Stimulated activated CD8-positive, alpha-beta memory T cell treated with anti-CD3 and anti-CD28 coated beads, Interleukin-12 subunit alpha, Interleukin-12 subunit beta, amount 100 ng/mL, for 4 hours (primary cell): ENCODE data around the gene SOBP.
"Not testable (repeated sequence)": the region's sequence is repeated elsewhere in the genome, so short reads cannot be mapped to it uniquely, and the experiment has no call there.

Experiments used
- DNase-seq: peaks from one replicate; pipeline ENCODE4 v3.0.0-alpha.2; 2020; ENCODE audit warnings: low read depth

The SOBP gene

DNA sequence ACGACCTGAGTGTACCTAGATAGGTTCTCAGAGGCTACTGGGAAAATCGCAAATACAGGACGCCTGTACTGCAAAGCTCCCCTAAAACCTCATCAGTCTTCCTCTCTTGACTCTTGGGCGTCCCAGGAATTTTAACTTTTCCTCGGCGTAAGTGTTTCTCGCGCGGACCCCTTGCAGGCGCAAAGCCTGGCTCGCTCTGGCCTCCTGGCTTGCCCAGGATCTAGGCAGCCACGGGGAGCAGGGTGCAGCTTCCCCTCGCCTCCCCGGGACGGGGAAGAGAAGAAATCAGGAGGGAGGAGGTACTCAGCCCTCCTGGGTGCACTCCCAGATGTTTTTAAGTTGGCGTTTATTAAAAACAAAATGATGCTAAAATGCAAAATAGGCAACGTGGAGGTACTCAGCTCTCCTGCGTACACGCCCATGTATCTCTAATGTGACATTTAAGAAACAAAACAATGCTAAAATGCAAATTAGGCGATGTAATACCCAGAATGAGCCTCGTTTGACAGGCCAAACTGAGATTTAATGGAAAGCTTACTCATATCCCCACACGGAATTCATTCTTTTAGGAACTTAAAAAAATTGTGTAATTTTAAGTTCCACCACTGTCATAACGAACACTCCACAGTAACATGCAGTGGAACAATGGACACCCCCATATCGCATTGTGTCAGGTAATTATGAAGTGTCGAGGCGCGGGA lies 1.6 kb upstream of the SOBP start:
- DNase-seq: no peak

DNA sequence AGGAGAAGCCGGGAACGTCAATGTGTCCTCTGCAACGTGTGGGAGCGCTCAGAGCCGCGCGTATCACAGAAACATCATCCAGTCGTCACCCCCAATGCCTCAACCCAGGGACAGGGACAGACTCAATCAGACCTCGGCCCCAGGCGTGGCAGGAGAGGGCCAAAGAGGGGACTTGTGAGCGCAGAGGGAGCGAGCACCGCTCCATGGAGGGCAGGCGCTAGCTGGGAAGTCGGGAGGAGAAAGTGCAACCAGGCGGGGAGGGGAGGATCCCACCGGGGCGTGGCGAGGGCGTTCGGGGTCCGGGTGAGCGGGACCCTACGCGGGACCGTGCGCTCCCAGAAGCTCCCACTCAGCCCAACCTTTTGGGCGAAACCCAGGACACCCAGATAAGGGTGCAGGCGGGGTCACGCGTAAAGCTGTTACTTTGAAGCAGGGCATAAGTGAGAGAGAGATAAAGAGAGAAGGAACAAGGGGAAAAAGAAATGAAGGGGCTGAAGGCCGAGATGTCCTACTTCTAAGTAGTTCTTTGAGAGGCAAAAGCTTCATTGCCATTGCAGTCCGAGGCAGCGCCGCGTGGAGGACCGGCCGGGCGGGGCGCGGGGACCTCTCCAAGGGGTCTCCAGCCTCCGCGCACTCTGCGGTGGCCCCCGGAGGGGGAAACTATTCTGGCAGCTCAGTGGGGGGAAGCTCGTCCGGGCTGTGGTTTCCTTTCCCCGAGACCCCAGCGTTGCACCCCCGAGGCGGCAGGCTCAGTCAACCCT lies 862 bp upstream of the SOBP start:
- no peak for DNase-seq

DNA sequence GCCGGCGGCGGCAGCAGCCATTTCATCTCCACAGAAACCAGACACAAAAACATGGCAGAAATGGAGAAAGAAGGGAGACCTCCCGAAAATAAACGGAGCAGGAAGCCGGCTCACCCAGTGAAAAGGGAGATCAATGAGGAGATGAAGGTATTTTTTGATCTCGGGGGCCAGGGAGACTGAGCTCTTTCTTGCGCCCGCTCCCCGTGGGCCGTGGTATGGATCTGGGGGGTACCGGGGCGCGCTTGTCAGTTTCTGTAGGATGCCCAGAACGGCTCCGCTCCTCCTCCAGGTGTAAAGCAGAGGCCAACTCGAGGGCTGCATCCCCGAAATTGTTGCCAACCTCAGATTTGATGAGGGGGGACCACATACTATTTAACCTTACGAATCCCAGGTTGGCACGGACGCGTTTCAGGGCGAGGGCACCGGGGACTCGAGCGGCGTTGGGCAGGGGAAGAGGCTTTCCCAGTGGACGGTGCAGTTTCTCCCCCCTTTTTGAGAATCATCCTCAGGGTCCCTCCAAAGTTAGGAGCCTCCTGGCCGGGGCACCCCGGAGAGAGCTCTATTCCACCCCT lies 735 bp downstream of the SOBP start:
- no peak for DNase-seq

DNA sequence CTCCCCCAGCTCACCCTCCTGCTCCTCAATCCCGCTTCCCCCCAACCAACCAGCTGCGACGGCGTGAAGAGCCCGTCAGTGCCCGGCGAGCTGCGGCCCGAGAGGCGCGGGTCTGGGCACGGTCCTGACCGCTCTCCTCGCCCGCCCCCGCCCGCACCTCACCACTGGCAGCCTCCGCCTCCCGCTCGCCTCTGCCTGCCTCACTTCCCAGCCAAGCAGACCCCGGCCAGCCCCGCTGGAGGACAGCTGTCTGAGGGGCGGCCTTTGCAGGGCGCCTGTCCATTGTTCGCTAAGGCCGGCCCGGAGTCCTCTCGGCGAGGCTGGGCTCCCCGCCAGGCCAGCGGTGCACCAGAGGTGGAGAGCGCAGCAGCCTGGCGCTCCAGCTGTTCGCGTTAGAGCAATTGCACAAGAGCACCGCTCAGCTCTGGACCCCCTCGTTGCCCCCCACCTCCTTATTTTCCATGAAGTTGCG lies 1.3 kb downstream of the SOBP start:
- no peak for DNase-seq

DNA sequence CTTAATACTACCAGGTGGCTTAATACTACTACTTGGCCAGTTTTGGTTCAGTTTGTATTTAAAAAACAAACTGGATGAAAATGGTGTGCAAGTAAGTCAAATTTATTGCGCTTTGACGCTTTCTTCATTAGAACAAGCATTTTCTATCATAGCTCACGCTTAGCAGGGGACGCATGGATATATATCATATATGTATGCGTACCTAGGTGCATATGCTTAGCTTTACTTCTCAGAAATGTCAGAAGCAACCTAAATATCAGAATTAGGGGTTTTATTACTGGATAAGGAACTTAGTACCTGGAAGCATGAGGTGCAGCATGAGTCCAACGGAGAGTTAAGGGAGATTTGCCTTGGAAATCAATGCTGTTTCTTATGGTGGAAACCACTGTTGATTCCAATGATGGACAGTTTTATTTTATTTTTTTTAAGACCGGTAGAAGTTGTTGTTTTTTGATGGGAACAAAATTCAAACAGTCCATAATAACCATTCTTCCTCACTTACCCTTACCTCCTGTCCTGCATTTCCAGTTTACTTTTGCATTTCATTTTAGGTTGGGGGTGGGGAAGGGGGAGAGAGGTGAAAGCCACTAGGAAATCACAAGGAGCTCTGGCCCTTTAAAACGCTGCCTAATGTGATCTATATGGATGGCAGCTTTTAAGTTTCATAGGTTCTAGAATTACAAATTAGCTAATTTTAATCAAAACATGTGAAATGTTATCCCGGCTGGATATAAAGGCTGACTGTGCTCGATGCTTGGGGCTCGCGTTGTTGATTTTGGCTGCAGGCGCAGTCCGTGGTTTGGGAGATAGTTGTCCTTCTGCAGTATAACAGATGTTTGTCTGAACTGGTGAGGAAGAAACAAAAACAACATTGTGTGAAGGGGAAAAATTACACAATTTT lies 2.1 kb downstream of the SOBP start:
- DNase-seq: no peak

DNA sequence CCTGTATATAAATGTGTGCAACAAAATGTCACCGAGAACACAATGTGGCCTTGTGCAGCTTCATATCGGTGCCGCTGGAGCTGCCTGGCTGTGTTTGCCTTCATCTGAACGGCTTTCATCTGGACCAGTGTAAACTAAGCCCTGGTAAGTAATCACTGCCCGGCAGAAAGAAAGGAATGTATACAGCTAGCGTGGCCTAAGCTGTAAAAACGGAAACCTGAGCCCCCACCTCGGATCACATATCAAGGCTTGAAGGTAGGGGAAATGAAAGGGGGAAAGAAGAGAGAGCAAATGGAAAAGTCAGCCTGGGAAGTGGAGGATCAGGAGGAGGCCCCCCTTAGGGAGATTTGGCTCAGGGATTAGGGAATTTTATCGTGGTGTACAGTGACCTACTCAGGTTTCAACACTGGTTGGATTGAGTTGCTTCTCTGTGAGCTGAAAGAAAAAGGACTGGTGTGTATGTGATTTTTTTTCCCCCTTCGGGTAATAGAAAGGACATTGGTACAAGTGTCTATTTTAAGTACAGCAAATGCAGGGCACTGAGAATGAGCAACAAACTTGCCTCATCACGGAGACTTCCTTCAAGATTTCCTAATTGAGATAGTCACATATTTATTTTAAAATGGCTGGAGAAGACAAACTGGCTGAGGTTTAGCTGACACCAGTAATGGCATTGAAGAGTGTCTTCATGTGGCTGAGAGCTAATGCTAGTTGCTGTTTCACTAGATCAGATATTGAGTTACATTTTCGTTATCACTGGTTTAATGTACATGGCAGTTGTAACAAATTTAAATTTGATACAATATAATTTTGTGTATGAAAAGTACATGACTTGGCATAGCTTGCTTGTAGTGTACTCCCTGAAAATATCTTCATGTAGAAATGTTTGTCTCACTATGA lies 3.5 kb downstream of the SOBP start:
- no peak for DNase-seq

DNA sequence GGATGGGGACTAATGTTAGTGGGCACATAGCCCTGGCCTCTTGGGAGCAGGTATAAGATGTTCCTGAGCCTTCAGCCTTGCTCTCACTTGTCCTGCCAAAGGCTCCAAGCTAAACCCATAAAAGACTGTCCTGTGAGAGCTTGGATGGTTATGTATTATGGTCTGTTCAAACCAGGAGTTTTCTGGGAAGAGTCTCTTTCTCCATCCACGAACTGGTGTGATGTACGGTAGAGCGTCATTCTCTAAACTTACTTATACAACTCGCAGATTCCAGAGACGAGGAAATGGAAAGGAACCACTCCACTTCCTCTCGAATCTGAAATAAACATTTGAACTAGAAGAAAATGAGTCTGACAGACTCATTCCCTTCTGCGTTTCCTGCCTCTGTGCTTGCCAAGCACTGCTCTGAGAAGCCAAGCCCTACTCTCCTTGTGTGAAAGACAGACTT lies 5.3 kb downstream of the SOBP start:
- DNase-seq: no peak

DNA sequence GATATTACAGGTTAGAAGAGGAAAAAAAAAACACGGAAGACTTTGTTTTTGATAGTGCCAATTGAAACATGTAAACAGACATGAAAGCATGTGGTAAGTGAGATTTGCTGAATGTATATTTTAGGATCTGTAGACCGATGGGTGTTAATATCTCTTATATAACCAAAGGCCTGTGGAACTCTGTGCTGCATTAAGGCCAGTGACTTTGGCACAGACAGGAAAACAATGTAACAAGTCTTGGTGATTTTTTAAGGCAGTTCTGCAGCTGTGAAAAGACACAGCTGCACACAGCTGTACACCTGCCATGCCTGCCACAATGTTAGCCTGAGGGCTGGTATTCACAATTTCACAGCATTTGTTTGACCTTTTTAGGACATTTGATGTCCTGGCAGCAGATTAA lies 6.1 kb downstream of the SOBP start:
- DNase-seq: no peak

DNA sequence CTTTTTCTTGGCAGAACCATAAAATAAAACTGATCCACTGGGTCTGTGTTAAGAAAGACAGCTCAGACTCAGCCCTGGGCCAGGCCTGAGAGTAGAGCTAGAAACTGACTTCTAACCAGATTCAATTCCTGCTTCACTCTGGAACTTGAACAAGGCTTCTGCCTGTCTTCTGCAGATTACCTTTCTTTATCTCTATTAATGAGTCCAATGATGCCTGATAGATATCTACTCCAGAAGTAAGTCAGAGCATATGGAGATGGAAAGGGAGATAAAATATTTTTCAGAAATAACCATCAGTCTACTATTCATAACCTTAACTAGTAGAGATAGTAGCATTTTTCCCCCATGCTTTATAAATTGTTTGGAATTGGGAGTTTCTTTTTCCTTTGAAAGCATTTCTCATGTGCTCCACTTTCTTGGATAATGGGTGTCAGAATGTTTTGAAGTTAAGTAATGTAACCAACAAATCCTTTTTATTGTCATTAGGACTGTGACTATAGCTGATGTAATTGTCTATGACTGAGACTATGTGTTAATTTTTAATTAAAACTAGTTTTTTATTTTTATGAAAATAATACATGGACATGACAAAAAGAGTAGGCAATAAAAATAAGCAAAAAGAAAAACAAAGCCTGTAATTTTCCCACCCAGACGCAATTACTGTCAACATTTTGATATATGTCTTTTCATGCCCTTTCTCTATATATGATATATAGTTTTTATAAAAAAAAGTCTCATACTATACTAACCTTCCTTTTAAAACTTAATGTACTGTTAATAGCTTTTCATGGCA lies 7.2 kb downstream of the SOBP start:
- no peak for DNase-seq

DNA sequence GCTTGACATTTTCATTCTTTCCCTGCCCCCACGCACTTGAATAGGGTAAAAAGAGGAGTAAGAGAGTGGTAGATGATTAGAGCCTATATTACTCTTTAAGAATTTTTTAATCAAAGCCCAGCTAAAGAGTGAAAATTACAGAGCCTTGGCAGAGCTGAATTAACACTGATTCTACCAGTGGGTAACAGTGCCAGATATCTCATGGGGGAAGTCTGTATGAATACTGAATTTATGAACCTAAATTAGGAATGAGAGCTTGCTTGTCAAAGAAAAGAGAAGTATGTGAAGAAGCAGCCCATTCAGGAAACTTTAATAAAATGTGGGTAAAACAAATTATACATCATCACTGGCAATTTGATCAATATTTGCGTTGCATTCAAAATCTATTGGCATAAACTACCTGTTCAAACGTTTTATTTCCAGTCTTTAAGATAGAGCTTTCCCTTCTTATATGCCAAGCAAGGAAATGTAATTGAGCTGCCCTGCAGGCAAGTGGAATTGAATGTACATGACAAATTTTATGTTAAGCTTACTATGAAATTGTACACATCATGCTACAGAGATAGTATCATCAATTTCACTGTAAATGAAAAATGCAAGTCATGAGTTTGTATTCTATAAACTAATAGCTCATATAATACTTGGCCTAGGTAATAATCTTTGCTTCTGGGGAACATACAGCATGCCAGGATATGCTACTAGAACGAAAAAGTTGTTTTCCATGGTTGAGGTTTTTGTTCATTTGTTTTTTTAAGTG lies 14.5 kb downstream of the SOBP start:
- DNase-seq: no peak

DNA sequence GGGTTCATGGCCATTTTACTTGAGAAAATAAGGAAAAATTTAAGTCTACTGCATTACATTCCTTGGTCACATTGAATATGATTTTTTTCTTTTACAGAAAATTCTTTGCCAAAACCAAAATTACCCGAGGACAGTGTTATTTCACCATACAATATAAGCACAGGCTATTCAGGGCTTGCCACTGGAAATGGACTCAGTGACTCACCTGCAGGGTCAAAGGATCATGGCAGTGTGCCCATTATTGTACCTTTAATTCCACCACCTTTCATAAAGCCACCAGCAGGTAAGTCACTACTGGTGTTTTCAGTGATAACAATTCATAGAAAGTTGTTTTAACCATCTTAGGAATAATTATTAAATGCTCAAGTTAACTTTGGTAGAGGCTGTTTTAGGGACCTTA lies 16.2 kb downstream of the SOBP start:
- DNase-seq: no peak

DNA sequence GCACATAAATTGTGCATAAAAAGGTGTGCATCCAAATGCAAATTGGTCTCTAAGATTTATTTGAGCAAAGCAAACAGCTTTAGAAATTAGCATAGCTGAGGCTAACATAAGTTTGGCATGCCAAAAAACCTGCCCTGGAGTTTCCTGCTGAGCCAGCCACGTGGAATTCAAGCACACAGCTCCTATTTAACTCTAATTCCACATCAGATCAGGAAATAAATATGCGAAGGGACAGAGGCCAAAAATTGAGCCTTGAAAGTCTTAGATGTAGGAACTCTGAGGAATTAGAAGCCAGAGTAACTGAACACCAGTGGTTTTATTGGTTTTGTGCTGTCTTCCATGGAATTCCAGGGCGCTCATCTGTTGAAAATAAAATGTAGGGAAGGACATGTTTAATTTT lies 19.6 kb downstream of the SOBP start:
- no peak for DNase-seq

DNA sequence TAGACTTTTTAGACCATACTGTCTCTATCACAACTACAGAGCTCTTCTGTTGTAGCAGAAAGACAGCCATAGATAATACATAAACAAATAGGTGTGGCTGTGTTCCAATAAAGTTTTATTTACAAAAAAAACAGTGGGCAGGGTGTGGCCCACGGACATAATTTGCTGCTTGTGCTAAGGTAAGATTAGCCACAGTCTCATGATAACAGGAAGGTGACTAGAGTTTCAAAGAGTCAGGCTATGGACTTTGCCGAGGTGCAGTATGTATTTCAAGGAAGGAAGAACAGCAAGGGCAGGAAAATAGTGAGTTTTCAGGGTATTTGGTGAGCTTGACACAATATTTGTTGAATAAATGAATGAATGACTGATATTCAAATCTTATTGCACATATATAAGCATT lies 20.2 kb downstream of the SOBP start:
- no peak for DNase-seq

DNA sequence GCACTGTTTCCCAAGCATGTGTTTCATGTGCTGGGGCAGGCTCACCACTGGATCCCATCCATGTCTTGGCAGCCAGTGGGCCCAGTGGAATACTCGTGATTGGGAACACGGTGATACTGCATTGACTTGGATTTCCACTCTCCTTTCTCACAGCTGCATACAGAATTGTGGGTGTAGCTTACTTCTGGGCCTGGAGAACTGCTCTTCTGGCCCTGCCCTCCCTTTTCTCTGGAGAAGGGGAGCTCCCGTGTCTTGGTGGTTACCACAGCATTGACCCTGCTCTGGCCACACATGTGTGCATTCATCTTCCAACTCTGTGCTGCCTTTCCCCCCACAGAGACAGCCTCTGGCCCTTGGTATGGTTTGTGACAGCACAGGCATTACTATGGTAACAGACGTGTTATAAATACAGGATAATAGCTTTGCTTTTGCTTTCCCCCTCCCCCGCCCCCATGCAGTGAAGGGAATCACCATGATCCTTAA lies 21.6 kb downstream of the SOBP start:
- no peak for DNase-seq

DNA sequence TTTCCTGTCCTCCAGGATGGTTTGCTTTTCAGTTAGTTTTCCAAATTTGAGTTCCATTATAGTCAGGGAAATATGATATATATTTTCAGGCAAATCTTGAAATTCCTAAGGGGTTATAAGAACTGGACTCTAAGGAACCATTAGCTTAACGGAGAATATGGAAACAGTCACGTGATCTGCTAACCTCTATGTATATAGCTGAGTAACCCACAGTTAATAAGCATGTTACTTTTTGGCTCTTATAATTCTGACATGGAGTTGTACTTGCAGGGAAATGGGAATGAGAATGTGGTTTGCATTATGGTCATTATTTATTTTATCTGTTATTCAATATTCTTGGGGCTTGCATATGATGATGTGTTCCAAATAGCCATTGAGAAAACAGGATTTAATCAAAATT lies 23.3 kb downstream of the SOBP start:
- no peak for DNase-seq

DNA sequence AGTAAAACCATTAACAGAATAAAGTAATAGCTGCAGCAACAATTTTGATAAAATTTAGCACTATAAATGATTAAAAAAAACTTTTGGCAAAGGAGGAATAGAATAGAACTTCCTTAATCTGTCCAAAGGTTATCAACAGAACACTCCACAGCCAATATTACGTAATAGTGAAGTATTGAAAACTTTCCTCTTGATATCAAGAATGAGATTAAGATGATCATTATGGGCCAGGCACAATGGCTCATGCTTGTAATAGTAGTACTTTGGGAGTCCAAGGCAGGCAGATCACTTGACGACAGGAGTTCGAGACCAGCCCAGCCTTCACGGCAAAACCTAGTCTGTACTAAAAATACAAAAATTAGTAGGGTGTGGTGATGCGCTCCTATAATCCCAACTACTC lies 26.0 kb downstream of the SOBP start:
- no peak for DNase-seq

DNA sequence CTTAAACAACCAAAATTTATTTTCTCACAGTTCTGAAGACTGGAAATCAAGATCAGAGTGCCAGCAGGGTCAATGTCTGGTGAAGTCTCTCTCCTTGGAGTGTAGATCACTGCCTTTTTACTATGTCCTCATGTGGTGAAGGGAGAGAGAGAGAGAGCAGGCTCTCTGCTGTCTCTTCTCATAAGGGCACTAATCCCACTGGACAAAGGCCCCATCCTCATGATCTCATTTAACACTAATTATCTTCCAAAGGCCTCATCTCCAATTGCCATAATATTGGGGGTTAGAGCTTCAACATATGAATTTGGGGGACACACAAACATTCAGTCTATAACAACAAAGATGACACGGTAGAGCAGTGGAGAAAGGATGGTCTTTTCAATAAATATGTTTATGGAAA lies 27.4 kb downstream of the SOBP start:
- no peak for DNase-seq

DNA sequence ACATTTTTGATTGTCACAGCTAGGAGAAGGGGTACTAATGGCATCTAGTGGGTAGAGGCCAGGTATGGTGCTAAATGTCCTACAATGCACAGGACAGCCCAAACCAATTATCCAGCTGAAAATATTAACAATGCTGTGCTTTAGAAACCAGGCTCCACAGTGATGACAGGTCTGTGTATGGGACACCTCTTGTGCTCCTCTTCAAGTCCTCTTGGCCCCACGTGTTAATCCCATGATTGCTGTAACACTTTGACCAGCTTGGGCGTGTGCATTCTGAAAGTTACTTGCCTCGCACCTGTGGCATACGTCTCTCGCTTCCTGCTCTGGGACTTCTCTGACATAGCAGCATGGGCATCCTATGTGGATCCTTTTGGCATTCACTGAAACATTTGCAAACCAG lies 29.3 kb downstream of the SOBP start:
- not testable (repeated sequence) for DNase-seq

DNA sequence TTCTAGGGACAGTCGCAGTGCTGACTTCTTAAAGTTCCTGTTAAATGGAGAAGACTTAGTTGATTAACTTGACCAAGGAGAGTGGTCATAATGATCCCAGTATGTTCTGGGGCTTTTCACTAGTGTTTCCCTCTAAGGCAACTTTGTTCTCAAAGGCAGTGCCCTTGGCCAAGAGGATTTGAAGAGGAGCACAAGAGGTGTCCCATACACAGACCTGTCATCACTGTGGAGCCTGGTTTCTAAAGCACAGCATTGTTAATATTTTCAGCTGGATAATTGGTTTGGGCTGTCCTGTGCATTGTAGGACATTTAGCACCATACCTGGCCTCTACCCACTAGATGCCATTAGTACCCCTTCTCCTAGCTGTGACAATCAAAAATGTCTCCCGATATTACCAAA lies 30.8 kb downstream of the SOBP start:
- not testable (repeated sequence) for DNase-seq
